GM06990 (cell line): ENCODE measurements around the gene IPO5.
"Not testable (repeated sequence)": the region's sequence is repeated elsewhere in the genome, so short reads cannot be mapped to it uniquely, and the experiment has no call there.

Experiments
- DNase-seq: peaks from one replicate; pipeline ENCODE4 v3.0.0-alpha.2; 2011; ENCODE audit not compliant: insufficient read length; ENCODE audit errors: extremely low read depth
- H3K27me3 ChIP-seq: replicated peaks from 2 replicates; pipeline ENCODE4 v1.6.0; 2011; ENCODE audit warnings: low read length; ENCODE audit not compliant: control insufficient read depth, insufficient read depth
- H3K36me3 ChIP-seq: 2 replicates; pipeline ENCODE4 v1.5.1; 2011; ENCODE audit warnings: low read length; ENCODE audit not compliant: control insufficient read depth, insufficient read depth
- H3K4me3 ChIP-seq: replicated peaks from 2 replicates; pipeline ENCODE4 v1.5.1; 2011; ENCODE audit warnings: low read depth, mild to moderate bottlenecking, control low read depth, low read length
- TF ChIP-seq, protein P1 (sequence below): IDR thresholded peaks from 2 replicates; pipeline ENCODE4 v1.5.1; 2011; ENCODE audit warnings: low read length, control low read depth, mild to moderate bottlenecking, inconsistent platforms; ENCODE audit not compliant: insufficient read depth, poor library complexity, severe bottlenecking

IPO5 gene

GRCh38 chr13:97951376-97951775 is 2.1 kb upstream of the IPO5 start:
- H3K27me3 ChIP-seq: no peaks in the 10 kb centered on the region
- TF ChIP-seq, protein P1, sequence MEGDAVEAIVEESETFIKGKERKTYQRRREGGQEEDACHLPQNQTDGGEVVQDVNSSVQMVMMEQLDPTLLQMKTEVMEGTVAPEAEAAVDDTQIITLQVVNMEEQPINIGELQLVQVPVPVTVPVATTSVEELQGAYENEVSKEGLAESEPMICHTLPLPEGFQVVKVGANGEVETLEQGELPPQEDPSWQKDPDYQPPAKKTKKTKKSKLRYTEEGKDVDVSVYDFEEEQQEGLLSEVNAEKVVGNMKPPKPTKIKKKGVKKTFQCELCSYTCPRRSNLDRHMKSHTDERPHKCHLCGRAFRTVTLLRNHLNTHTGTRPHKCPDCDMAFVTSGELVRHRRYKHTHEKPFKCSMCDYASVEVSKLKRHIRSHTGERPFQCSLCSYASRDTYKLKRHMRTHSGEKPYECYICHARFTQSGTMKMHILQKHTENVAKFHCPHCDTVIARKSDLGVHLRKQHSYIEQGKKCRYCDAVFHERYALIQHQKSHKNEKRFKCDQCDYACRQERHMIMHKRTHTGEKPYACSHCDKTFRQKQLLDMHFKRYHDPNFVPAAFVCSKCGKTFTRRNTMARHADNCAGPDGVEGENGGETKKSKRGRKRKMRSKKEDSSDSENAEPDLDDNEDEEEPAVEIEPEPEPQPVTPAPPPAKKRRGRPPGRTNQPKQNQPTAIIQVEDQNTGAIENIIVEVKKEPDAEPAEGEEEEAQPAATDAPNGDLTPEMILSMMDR: no peak
- no peak for DNase-seq
- no peaks in the 10 kb centered on the region for H3K36me3 ChIP-seq
- H3K4me3 ChIP-seq: no peak overlapping the region

DNA sequence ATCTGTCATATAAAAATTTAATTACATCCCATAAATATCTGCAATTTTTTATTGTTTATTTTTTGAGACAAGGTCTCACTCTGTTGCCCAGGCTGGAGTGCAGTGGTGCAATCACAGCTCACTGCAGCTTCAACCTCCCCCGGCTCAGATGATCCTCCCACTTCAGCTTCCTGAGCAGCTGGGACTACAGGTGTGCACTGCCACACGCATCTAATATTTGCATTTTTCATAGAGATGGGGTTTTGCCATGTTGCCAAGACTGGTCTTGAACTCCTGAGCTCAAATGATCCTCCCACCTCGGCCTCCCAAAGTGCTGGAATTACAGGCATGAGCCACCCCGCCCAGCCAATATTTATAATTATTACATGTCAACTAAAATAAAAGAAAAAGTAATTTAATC is 644 bp upstream of the IPO5 start:
- not testable (repeated sequence) for H3K4me3 ChIP-seq, DNase-seq, H3K36me3 ChIP-seq, H3K27me3 ChIP-seq

DNA sequence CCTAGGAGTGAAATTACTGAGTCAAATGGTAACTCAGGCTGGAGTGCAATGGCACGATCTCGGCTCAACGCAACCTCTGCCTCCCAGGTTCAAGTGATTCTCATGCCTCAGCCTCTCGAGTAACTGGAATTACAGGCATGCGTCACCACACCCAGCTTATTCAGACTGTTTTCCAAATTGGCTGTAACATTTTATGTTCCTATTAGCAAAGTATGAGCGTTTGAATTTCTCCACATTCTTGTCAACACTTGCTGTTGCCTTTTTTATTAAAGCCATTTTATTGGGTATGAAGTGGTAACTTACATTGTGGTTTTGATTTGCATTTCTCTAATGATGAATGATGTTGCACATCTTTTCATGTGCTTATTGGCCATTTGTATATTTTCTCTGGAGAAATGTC is 7.9 kb downstream of the IPO5 start:
- Histone ChIP-seq H3K4me3 (no peak overlapping the region), H3K36me3 (no peaks in the 10 kb centered on the region), H3K27me3 (no peaks in the 10 kb centered on the region)
- TF ChIP-seq, protein P1: no peak
- no peak for DNase-seq

DNA sequence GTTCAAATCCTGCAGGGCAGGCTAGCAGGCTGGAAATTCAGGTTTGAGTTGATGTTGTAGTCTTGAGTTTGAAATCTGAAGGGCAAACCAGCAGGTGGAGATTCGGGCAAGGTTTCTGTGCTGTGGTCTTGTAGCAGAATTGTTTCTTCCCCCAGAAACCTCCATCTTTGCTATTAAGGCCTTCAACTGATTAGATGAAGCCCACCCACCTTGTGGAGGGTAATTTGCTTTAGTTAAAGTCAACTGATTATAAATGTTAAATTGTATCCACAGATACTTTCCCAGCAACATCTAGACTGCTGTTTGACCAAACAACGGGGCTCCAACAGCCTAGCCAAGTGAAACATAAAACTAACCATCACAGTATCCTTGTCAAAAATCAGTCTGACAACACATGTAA is 9.4 kb downstream of the IPO5 start:
- TF ChIP-seq, protein P1: no peak
- no peaks in the 10 kb centered on the region for H3K27me3 ChIP-seq
- no peak for DNase-seq
- H3K4me3 ChIP-seq: no peak overlapping the region
- H3K36me3 ChIP-seq: no peaks in the 10 kb centered on the region

DNA sequence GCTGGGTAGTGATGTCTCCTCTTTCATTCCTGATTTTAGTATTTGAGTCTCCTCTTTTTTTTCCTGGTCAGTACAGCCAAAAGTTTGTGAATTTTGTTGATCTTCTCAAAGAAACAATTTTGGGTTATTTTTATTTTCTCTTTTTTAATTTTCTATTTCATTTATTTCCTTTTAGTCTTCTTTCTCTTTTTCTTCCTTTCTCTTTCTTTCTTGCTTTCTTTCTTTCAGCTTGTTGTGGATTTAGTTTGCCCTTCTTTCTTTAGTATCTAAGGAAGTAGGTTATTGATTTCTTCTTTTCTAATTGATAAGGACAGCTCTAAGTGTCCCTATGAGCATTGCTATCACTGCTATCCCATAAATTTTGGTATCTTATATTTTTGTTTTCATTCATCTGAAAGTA is 13.8 kb downstream of the IPO5 start:
- Histone ChIP-seq H3K27me3 (no peaks in the 10 kb centered on the region), H3K36me3 (no peaks in the 10 kb centered on the region), H3K4me3 (no peak overlapping the region)
- TF ChIP-seq, protein P1: no peak
- DNase-seq: no peak

DNA sequence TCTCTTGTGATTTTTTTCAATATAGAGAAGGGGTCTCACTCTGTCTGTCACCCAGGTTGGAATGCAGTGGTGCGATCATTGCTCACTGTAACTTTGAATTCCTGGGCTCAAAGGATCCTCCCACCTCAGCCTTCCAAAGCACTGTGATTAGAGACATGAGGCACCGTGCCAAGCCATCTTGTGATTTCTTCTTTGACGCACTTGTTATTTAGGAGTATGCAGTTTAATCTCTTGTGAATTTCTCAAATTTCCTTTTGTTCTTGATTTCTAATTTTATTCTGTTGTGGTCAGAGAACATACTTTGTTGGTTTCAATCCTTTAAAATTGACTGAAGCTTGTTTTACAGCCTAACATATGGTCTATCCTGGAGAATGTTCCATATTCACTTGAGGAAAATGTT is 14.5 kb downstream of the IPO5 start:
- no peaks in the 10 kb centered on the region for H3K27me3 ChIP-seq
- TF ChIP-seq, protein P1: no peak
- no peak overlapping the region for H3K4me3 ChIP-seq
- H3K36me3 ChIP-seq: no peaks in the 10 kb centered on the region
- DNase-seq: no peak

- no peak overlapping the region for H3K4me3 ChIP-seq
- H3K27me3 ChIP-seq: no peaks in the 10 kb centered on the region
- no peaks in the 10 kb centered on the region for H3K36me3 ChIP-seq
- no peak for DNase-seq
- TF ChIP-seq, protein P1: no peak
Measured at GRCh38 chr13:97971519-97971918, 18.0 kb downstream of the IPO5 start.
